Smooth muscle cell (in vitro differentiated cells): ENCODE measurements around the gene LNX2. TPM values are rescaled to one million over a fixed set of nuclear protein-coding genes. Genes with fewer than 3 reads are reported as not detected.

Experiments used
- DNase-seq: peaks from one replicate; lab custom pipeline; 2025; ENCODE audit not compliant: unreplicated experiment; lab: John Stamatoyannopoulos, UW
- H2AFZ ChIP-seq: fragments of 200-600 bp; sonication (generic); 2 replicates; pipeline ENCODE4 v1.6.0; 2016; ENCODE audit warnings: antibody characterized with exemption, low read depth, mild to moderate bottlenecking
- H3F3A ChIP-seq: fragments of 200-600 bp; sonication (generic); 2 replicates; pipeline ENCODE4 v1.6.0; 2017; ENCODE audit warnings: antibody characterized with exemption, low read depth
- H3K27ac ChIP-seq: fragments of 200-600 bp; sonication (generic); 2 replicates; pipeline ENCODE4 v1.5.1; 2016; ENCODE audit warnings: low read depth, mild to moderate bottlenecking
- H3K27me3 ChIP-seq: fragments of 200-600 bp; sonication (generic); 2 replicates; pipeline ENCODE4 v1.6.1; 2016; ENCODE audit warnings: low read depth, mild to moderate bottlenecking
- H3K36me3 ChIP-seq: fragments of 200-600 bp; sonication (generic); 2 replicates; pipeline ENCODE4 v1.5.1; 2016; ENCODE audit warnings: low read depth
- H3K4me1 ChIP-seq: fragments of 200-600 bp; sonication (generic); 2 replicates; pipeline ENCODE4 v1.5.1; 2016; ENCODE audit warnings: low read depth
- H3K4me2 ChIP-seq: fragments of 200-600 bp; sonication (generic); 2 replicates; pipeline ENCODE4 v1.6.0; 2016; ENCODE audit warnings: mild to moderate bottlenecking
- H3K4me3 ChIP-seq: fragments of 200-600 bp; sonication (generic); 2 replicates; pipeline ENCODE4 v1.5.1; 2016; ENCODE audit warnings: mild to moderate bottlenecking
- H3K79me2 ChIP-seq: fragments of 200-600 bp; sonication (generic); 2 replicates; pipeline ENCODE4 v1.6.0; 2016; ENCODE audit warnings: low read depth, mild to moderate bottlenecking
- H3K9ac ChIP-seq: fragments of 200-600 bp; sonication (generic); 2 replicates; pipeline ENCODE4 v1.6.0; 2016; ENCODE audit warnings: low read depth
- H3K9me3 ChIP-seq: fragments of 200-600 bp; sonication (generic); replicated peaks from 2 replicates; pipeline ENCODE4 v1.5.1; 2016; ENCODE audit warnings: low read depth
- H4K20me1 ChIP-seq: fragments of 200-600 bp; sonication (generic); 2 replicates; pipeline ENCODE4 v1.6.0; 2016; ENCODE audit warnings: low read depth
- CTCF ChIP-seq: fragments of 200-600 bp; sonication (generic); IDR thresholded peaks from 2 replicates; pipeline ENCODE4 v1.5.1; 2017; ENCODE audit warnings: borderline replicate concordance, mild to moderate bottlenecking, antibody characterized with exemption; ENCODE audit not compliant: insufficient read depth, poor library complexity, severe bottlenecking
- WGBS: methylation state at CpG from one replicate; pipeline ENCODE4 v1.1.7; 2016; ENCODE audit warnings: low lambda C conversion rate; 5-methylcytosine and 5-hydroxymethylcytosine counted together
- polyA plus RNA-seq: library from polyadenylated mRNA; unstranded; fragments of >200 nt; fragmentation: Nextera tagmentation; extraction: Ambion mirVana; gene quantifications from 2 replicates; pipeline ENCODE4 v1.2.1, GENCODE V29; 2016
- total RNA-seq: library from RNA; depleted of rRNA; stranded (reverse); fragments of >200 nt; gene quantifications from 2 replicates; pipeline ENCODE4 v1.2.3, GENCODE V29; 2014

The LNX2 gene
- total and polyA plus RNA-seq, 2 experiments from 2014 or later: 5.5 to 7.3 TPM

DNA sequence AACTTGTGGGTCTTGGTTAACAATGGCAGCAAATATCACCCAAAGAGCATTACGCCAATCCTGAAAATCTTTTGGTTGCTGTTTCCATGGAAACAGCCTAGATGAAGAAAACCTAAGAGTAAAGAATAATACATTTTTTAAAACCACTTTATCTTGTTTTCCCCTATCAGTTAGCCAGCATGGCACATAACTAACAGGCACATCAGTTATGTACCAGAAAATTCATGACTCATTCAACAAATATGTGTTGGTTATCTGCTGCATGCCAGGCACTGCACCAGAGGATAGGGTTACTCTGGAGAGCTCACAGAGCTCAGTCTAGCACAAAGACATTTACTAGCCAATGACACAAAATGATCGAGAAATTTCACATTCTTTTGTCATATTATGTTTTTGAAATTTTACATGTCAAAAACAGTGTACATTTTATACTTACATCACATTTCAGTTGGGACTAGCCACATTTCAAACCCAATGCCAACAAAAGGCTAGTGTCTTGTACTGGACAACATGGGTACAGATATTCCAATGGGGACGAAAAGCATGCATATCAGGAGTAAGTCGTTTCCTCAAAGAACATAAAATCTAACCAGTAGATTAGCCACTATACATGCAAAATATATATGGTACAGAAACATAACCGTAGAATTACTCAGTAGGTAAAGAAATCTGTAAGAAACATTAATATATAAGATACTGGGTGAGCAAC lies 20.3 kb downstream of the LNX2 start:
- H3K4me2 ChIP-seq: no peak overlapping the region
- no peak overlapping the region for H3K9ac ChIP-seq
- H4K20me1 ChIP-seq: peaks cover 71% of the 10 kb centered on the region
- no peak for TF ChIP-seq CTCF
- peaks cover 4% of the 10 kb centered on the region for H3F3A ChIP-seq
- H3K9me3 ChIP-seq: no peaks in the 10 kb centered on the region
- peaks cover 8% of the 10 kb centered on the region for H3K4me1 ChIP-seq
- H3K79me2 ChIP-seq: peaks cover 70% of the 10 kb centered on the region
- H2AFZ ChIP-seq: no peak overlapping the region
- no peak for DNase-seq
- no peaks in the 10 kb centered on the region for H3K27me3 ChIP-seq
- H3K27ac ChIP-seq: no peak overlapping the region
- no peaks in the 10 kb centered on the region for H3K36me3 ChIP-seq
- no peak overlapping the region for H3K4me3 ChIP-seq
- WGBS: 68% methylated on average over 5 of the region's 5 CpGs

DNA sequence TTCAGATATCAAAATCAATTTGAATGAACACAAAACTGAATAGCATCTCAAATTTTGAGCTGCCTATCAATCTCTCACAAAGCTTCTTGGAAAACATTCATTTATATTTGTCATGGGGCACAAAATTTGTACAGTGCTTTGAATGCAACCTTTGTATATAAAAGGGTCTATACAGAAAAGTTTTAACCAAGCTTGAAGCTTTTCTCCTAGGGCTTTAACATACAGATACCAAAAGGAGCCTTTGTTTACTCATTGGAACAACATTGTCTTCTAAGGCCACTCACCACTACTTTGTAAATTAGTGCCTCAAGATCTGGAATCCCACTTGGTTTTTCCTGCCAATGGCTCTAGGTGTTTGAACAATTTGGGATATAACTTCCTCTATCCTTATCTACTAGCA lies 21.2 kb downstream of the LNX2 start:
- Histone ChIP-seq H2AFZ (no peak overlapping the region), H3K36me3 (no peaks in the 10 kb centered on the region), H3K79me2 (peaks cover 71% of the 10 kb centered on the region), H4K20me1 (peaks cover 74% of the 10 kb centered on the region), H3K4me2 (no peak overlapping the region), H3K4me3 (no peak overlapping the region), H3K4me1 (peaks cover 8% of the 10 kb centered on the region), H3K9ac (no peak overlapping the region), H3K27me3 (no peaks in the 10 kb centered on the region), H3K9me3 (no peaks in the 10 kb centered on the region), H3F3A (peaks cover 4% of the 10 kb centered on the region), H3K27ac (no peak overlapping the region)
- no peak for DNase-seq
- TF ChIP-seq CTCF: no peak

- Histone ChIP-seq H3K9me3 (no peaks in the 10 kb centered on the region), H3K4me1 (peaks cover 8% of the 10 kb centered on the region), H3K27me3 (no peaks in the 10 kb centered on the region), H3K79me2 (peaks cover 49% of the 10 kb centered on the region), H3K36me3 (no peaks in the 10 kb centered on the region), H3K4me3 (no peak overlapping the region), H3F3A (no peaks in the 10 kb centered on the region), H4K20me1 (peaks cover 59% of the 10 kb centered on the region), H2AFZ (no peak overlapping the region), H3K4me2 (no peak overlapping the region), H3K27ac (no peak overlapping the region), H3K9ac (no peak overlapping the region)
- no peak for TF ChIP-seq CTCF
- no peak for DNase-seq
- 96% methylated on average over 2 of the region's 2 CpGs for WGBS
Measured at GRCh38 chr13:27595055-27595811, 25.1 kb downstream of the LNX2 start.
